22Rv1 (cell line): ENCODE results near the gene MAGEF1.

Experiments
- H3K27ac ChIP-seq: fragments of 450-650 bp; 2 replicates; pipeline ENCODE4 v1.5.1; 2017
- ZFX ChIP-seq: fragments of 450-650 bp; IDR thresholded peaks from 2 replicates; pipeline ENCODE4 v1.6.1; 2017; ENCODE audit warnings: antibody characterized with exemption, borderline replicate concordance
- TF ChIP-seq, protein P1 (sequence below): fragments of 450-650 bp; IDR thresholded peaks from 2 replicates; pipeline ENCODE4 v1.5.1; 2017; ENCODE audit warnings: mild to moderate bottlenecking

Gene MAGEF1

DNA sequence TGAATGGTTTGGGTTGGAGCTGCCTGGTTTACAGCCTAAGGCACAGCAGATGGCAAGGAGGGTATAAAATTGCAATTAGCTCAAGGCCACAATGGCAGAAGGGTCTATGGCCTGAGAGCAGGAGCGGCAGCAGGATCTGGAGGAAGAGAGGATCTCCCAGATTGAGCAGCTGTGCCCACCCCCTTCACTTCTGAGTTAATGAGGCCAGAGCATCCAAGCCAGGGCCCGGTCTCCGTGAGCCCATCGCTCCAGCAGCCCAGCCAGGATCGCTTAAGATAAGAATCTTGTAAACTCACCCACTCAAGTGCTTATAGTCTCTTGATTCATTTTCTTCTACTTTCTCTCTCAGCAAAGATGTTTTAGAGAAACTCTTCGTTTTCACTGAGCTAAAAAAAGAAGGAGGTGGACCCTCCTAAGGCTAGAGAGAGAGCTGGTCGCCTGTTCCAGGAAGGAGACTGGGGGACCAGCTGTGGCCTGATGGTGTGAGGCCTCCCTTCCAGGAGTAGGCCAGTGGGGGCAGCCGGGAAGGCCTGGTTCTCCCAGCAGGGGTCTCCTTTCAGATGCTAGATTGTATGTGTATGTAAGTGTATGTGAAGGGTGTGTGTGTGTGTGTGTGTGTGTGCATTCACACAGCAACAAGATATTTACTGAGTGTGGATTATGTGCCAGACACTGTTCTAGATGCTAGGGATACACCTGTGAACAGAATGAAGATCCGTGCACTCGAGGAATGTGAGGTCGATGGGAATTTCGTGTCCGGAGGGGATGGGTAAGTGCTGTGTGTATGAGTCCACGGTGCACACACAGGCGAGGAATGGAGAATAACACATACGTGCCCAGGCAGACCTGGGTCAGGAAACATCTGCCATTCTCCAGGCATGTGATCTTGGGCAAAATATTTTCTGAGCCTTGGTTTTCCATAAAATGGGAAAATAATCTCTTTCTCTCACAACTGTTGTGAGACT, 18.6 kb downstream of the MAGEF1 start:
- TF ChIP-seq, protein P1, sequence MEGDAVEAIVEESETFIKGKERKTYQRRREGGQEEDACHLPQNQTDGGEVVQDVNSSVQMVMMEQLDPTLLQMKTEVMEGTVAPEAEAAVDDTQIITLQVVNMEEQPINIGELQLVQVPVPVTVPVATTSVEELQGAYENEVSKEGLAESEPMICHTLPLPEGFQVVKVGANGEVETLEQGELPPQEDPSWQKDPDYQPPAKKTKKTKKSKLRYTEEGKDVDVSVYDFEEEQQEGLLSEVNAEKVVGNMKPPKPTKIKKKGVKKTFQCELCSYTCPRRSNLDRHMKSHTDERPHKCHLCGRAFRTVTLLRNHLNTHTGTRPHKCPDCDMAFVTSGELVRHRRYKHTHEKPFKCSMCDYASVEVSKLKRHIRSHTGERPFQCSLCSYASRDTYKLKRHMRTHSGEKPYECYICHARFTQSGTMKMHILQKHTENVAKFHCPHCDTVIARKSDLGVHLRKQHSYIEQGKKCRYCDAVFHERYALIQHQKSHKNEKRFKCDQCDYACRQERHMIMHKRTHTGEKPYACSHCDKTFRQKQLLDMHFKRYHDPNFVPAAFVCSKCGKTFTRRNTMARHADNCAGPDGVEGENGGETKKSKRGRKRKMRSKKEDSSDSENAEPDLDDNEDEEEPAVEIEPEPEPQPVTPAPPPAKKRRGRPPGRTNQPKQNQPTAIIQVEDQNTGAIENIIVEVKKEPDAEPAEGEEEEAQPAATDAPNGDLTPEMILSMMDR, result no peak
- no peak for TF ChIP-seq ZFX
- no peak overlapping the region for H3K27ac ChIP-seq

DNA sequence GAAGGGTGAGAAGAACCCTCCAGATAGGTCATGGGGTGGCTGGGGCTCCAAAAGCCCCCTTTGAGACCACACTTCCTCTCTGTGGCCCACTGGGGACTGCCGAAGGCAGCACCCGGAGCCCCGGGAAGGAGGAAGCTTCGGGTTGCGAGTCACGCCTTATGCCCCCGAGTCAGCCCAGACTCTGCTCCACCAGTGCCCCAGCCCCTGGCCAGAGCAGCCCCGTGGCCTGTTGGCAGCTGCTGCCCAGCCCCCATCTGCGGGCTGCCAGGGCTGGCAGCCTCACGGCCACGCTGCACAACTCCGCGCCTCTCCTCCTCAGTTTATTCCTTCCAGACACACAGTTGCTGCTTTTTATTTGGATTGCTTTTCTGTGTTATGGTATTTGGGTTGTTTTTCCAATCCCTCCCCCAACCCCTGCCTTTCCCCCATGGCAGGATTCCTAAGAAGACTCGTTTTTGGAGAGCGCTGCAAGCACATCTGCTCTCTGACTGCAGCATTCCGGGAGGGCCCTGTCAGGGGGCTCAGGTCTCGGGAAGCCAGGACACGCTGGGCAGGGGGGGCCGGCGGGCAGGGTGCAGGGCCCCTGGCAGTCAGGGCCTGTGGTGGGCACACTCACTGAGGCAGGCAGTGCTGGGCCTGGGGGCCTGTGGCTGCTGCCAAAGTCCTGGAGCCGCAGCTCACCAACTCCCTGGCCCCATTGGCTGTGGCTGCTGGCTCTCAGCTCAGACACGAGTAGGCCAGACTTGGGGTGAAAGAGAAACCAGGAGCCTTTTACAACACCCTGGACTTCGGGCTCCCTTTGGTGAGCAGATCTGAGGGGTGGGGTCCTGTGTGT, 20.2 kb downstream of the MAGEF1 start:
- H3K27ac ChIP-seq, result no peak overlapping the region
- TF ChIP-seq ZFX, result no peak
- TF ChIP-seq, protein P1, result no peak

DNA sequence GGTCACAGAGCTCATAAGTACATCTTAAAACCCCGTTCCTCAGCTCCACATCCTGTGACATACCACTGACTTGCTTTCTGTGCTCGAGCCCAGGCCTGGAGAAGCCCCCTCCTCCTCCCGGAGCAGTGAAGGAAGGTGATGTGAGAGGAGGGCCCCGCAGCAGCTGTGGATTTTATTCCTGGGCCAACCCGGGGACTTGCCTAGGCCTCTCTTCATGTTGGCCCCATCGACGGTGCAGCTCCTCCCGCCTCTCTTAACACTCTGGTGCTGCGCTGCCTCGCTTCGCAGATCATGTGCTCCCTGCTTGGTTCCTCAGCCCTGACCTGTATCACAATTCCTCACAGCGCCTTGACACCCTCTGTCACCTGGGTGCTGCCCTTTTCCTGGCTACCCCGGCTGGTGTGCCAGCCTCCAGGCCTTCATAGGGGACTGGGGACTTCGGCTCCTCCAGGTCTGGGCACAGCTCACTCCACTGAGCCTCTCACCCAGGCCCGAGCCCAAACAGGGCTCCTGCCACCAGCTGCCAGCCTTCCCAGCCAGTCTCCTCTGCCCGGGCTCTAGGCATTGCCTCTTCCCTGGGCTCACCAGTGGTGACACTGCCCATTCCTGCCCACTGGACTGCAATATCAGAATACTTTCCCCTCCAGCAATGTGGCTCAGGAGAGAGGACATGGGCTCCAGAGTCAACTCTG, 21.5 kb downstream of the MAGEF1 start:
- TF ChIP-seq ZFX, result no peak

DNA sequence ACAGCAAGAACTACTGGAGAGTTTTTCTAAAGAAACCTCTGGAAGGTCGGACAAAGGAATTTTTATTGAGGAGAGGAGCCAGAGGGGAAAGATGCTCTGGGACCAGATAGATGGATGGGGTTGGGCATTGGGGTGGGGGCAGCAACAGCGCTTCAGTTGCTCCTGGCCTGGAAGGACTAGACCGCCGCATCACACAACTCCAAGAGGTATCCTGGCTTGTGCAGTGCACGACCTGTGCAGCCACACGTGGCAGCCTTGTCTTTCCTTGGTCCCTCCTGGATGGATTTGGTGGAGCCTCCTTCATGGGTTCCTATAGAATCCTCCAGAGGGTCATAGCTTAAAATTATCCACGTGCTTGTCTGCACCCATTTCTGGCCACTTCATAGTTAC, 23.0 kb downstream of the MAGEF1 start:
- TF ChIP-seq, protein P1, result no peak
- TF ChIP-seq ZFX, result no peak
- H3K27ac ChIP-seq, result no peak overlapping the region

More for the DNA sequence above, 21.5 kb downstream of the MAGEF1 start:
- no peak overlapping the region for H3K27ac ChIP-seq

DNA sequence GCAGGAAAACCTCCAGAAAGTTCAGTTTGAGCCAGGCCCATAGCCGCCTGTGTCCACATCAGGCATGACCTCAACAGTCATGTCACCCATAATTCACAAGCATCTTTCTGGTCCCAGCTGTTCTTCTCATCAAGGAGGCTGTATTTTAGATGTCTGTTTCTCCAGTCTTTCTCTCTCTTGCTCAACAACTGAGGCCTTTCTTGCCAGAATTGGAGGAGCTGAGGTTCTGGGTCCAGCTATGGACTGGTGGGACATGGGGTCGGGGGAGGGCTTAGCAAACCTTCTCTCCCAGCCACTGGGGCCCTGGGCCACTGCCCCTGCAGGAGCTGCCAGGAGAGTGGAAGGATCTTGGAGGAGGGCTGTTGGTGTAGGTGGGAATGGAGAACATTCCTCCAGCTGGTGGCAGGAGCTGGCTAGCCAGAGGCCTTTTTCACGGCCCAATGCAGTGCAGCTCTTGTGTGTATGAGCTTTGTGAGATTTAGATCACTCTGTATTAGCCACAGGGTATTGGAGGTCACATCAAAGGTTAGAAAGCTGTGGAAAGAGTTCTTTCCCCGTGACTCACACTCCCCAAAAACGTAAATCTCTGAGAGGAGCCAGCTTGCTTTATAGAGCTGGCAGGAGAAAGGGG, 23.5 kb downstream of the MAGEF1 start:
- TF ChIP-seq, protein P1, result no peak
- no peak for TF ChIP-seq ZFX
- H3K27ac ChIP-seq, result no peak overlapping the region

DNA sequence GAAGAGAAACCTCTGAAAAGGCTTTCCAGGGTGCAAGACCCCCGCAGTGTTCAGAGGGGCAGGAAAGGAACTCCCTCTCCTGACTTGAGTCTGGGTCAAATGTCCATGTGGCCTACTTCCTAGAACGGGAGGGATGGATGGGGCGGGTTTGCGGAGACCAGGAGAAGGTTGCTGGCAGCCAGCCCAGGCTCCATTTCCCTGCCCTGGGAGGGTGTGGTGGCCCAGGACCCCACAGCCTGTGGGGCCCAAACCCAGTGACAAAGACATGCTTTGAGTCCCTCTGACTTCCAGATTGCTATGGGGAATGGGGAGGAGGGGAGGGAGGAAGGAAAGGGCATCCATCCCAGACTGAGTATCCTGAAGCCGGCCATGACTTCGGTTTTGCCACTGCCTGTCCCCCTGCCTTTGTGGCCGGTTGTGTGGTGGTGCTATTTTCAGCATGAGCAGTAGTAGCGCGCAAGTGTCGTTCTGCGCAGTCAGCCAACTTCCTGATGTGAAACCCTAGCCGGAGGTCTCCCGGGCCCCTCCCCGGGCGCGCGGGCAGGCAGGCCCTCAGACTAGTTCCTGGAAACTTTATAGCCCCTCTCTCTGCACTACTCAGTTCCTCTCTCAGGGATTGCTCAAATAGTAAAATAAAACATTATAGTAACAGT, 24.4 kb downstream of the MAGEF1 start:
- H3K27ac ChIP-seq, result no peak overlapping the region

More for the DNA sequence above, 24.4 kb downstream of the MAGEF1 start:
- TF ChIP-seq ZFX, result no peak
- TF ChIP-seq, protein P1, result no peak
